Urinary bladder (tissue), 4 donors: ENCODE measurements around the gene ATP5MC3. TPM values are rescaled to one million over a fixed set of nuclear protein-coding genes. Genes with fewer than 3 reads are reported as not detected.
"Not testable (repeated sequence)": the region's sequence is repeated elsewhere in the genome, so short reads cannot be mapped to it uniquely, and the experiment has no call there.

Experiments
- DNase-seq: peaks from one replicate; pipeline ENCODE4 v3.0.0-alpha.2; 2015; ENCODE audit errors: extremely low spot score
- H3K27ac ChIP-seq: one replicate; pipeline ENCODE4 v1.5.1; 2013; ENCODE audit warnings: low read depth, mild to moderate bottlenecking, moderate library complexity
- H3K36me3 ChIP-seq: one replicate; pipeline ENCODE4 v1.6.1; 2013; ENCODE audit warnings: mild to moderate bottlenecking, moderate library complexity; ENCODE audit not compliant: insufficient read depth
- H3K4me1 ChIP-seq: one replicate; pipeline ENCODE4 v1.6.1; 2013; ENCODE audit warnings: mild to moderate bottlenecking, moderate library complexity; ENCODE audit not compliant: insufficient read depth
- H3K4me3 ChIP-seq: one replicate; pipeline ENCODE4 v1.5.1; 2013; ENCODE audit warnings: low read depth, low read length
- WGBS: extraction: QIAGEN DNeasy Blood & Tissue Kit; methylation state at CpG from one replicate; pipeline ENCODE4 v1.1.7; 2013; 5-methylcytosine and 5-hydroxymethylcytosine counted together
- polyA plus RNA-seq: library from polyadenylated mRNA; stranded (reverse); fragments of 200-250 nt; gene quantifications from one replicate; pipeline ENCODE4 v1.2.3, GENCODE V29; 2013
- total RNA-seq: library from RNA; depleted of rRNA; stranded (reverse); fragments of >200 nt; gene quantifications from one replicate; pipeline ENCODE4 v1.2.3, GENCODE V29; 2014
- donor health status: healthy with polysubstance abuse.
- donor health status: healthy.

Gene ATP5MC3
- total RNA-seq, result 69.8 TPM
- polyA plus RNA-seq, result 285 TPM

DNA sequence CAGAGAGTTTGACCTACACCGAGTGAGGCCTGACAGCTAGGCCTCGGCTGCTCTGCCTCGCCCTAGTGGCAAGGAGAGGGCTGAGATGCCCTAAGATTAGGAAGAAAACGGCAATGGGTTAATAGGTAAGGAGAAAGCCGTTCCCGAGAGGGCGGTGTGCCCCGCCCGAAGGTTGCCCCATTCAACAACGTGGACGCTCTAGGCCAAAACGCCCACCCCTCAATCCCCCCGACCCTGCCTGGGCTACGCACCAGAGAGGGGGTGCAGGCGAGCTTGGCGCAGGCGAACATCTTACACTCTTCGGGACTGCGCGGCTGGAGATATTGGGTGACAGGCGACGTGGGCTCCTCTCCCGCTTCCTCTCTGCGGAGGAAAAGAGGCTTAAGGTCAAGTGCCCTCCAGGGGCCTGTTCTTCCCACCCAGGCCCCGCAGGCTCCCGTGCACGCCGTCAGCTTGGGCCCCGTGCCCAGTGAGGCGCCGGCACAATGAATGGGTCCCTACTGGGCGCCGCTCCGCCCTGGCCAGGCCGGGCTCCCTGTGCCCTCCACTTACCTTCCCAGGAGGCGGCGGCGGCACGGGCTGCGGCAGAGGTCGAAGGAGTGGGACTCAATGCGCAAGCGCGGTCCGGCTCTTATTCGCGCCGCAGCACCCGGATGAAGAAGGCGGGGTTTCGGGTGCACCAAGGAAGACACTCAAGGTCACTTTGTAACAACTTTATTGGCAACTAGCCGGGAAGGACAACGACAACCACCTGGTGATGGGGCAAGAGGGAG, at the start of gene ATP5MC3:
ATP5MC3 (minus strand) TSS at position 607 of the 773 bp plus-strand sequence; CDS start at position 290, 317 bp downstream.
- DNase-seq, result peak; percentile 92
- Histone ChIP-seq H3K36me3 (peaks cover 5% of the 10 kb centered on the region), H3K4me1 (no peaks in the 10 kb centered on the region), H3K27ac (peak within 1 kb of the TSS; percentile 85), H3K4me3 (peak within 1 kb of the TSS; percentile 71)
- under 1% methylated on average over 53 of the region's 53 CpGs for WGBS

DNA sequence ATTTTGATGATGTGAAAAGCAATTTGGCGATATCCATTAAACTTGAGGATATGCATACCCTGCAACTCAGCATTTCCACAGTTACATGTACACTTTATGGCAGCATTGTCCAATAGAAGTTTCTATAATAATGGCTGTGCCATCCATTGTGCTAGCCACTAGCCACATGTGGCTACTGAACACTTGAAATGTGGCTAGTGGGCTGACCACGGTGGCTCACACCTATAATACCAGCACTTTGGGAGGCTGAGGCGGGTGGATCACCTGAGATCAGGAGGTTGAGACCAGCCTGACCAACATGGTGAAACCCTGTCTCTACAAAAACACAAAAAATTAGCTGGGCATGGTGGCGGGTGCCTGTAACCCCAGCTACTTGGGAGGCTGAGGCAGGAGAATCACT, 47.1 kb upstream of the ATP5MC3 start:
- H3K36me3 ChIP-seq, DNase-seq, H3K27ac ChIP-seq, H3K4me1 ChIP-seq, H3K4me3 ChIP-seq: not testable (repeated sequence)
- 82% methylated on average over 4 of the region's 4 CpGs for WGBS

DNA sequence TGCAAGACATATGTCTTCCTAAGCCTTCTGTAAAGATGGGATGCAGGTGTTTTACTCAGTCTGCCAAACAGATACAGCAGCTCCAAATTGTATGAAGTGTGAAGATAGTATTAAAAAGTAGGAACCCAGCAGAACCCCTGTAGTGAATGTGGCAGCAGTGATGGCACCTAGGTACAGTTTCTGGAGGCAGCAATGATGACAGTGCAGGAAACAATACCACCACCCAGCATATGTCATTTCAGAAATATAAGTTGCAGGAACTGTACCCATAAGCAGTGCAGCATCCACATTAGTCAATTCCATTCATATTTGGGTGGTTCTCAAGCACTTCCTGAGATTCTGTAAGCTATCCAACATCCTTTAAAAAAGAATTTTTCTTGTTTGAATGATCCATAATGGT, 46.7 kb upstream of the ATP5MC3 start:
- no peaks in the 10 kb centered on the region for H3K36me3 ChIP-seq
- H3K4me3 ChIP-seq, result no peak overlapping the region
- DNase-seq, result no peak
- no peak overlapping the region for H3K27ac ChIP-seq
- H3K4me1 ChIP-seq, result no peaks in the 10 kb centered on the region

DNA sequence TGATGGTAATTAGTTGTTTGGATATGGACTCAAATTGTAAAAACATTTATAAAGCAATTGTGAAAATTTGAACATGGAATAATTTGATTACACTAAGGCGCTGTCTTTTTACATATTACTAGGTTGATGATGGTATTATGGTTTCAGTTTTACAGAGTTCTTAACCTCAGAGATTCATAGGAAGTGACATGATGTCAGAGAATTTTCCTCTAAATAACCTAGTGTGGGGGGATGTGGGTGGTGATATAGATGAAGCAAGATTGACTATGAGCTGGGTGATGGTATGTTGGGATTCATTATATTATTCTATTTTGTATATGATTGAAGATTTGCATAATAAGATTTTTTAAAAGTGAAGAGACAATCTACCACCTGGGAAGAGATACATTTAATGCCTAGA, 45.9 kb upstream of the ATP5MC3 start:
- Histone ChIP-seq H3K27ac (no peak overlapping the region), H3K4me1 (no peaks in the 10 kb centered on the region), H3K36me3 (no peaks in the 10 kb centered on the region), H3K4me3 (no peak overlapping the region)
- WGBS, result 96% methylated on average over 1 of the region's 1 CpG
- DNase-seq, result no peak

DNA sequence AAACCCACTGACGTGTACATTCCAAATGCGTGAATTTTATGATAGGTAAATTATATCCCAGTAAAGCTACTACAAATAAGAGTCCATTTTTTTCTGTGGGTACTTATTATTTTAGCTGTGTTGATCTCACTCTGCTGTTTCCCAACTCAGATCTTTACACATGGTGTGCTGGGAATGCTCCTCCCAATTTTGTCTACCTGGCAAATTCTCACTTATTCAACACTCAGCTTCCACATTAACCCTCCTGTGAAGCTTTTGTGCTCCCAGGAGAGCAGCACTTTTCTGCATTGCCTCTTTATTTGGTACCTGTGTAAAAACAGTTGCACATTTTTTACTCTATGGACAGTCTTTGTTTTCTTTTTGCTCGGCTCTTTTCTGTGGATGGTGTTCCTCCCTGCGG, 38.6 kb upstream of the ATP5MC3 start:
- H3K4me3 ChIP-seq, result no peak overlapping the region
- H3K36me3 ChIP-seq, result no peaks in the 10 kb centered on the region
- H3K27ac ChIP-seq, result no peak overlapping the region
- H3K4me1 ChIP-seq, result no peaks in the 10 kb centered on the region
- 88% methylated on average over 4 of the region's 4 CpGs for WGBS
- DNase-seq, result no peak

DNA sequence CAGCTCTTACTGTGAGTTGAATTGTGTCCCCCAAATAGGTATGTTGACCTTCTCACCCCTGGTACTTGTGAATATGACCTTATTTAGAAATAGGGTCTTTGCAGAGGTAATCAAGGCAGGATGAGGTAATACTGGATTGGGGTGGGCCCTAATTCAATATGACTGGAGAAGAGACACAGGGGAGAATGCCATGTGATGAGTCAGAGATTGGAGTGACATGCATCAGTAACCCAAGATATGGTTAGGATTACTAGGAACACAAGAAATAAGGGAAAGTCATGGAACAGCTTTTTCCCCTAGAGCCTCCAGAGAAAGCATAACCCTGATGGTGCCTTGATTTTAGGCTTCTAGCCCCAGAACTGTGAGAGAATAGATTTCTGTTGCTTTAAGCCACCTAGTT, 37.0 kb upstream of the ATP5MC3 start:
- no peaks in the 10 kb centered on the region for H3K4me1 ChIP-seq
- no peak for DNase-seq

DNA sequence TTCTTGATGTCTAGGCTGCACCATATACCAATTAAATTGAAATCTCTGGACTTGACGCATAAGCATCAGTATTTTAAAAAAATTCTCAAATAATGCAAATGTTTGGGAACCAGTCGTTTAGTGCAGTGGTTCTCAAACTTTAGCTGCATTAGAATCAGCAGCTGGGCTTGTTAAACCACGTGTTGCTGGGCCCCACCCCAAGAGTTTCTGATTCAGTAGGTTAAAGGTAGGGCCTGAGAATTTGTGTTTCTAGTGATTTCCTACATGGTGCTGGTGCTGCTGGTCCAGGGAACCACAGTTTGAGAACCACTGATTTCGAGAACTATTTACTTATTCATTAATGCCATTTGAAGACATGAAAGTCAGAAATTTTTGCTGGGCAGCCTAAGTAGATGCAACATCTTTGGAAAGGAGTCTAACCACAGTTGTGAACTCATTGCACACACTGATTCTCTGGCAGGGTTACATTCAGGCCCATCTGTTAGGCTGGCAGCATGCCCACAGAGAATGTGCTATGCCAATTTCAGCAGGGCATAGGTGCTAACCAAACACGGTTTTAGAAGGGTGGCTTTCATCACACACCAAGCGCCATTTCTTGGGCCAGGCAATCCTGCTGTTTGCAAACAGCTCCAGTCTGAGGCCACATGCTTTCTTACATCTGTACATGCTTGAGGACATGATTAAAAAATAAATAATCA, 26.4 kb upstream of the ATP5MC3 start:
- DNase-seq, result no peak
- Histone ChIP-seq H3K4me3 (no peak overlapping the region), H3K27ac (no peak overlapping the region), H3K36me3 (no peaks in the 10 kb centered on the region), H3K4me1 (no peaks in the 10 kb centered on the region)
- WGBS, result 71% methylated on average over 6 of the region's 6 CpGs

More for the DNA sequence above, 37.0 kb upstream of the ATP5MC3 start:
- H3K36me3 ChIP-seq, result no peaks in the 10 kb centered on the region
- H3K4me3 ChIP-seq, result no peak overlapping the region
- no peak overlapping the region for H3K27ac ChIP-seq

DNA sequence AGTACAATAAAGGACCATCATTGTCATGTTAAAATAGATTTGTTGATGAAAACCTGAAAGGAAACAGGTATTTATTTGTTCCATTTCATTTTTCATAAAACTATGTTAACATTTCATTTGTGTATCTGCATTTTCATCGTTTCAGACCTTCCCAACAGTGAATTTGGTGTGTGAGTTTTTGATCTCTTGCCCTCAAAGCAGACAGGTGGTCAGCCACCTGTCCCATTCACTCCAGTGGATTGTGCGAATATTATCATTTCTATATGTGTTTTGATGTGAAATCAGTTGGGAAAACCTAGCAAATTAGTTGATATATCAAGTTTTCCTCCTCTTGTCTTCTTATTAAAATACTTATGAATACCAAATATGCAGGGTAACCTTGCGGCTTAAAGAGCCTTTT, 25.4 kb upstream of the ATP5MC3 start:
- no peak overlapping the region for H3K4me3 ChIP-seq
- DNase-seq, result no peak
- H3K36me3 ChIP-seq, result no peaks in the 10 kb centered on the region
- 91% methylated on average over 3 of the region's 3 CpGs for WGBS
- no peak overlapping the region for H3K27ac ChIP-seq
- no peaks in the 10 kb centered on the region for H3K4me1 ChIP-seq

DNA sequence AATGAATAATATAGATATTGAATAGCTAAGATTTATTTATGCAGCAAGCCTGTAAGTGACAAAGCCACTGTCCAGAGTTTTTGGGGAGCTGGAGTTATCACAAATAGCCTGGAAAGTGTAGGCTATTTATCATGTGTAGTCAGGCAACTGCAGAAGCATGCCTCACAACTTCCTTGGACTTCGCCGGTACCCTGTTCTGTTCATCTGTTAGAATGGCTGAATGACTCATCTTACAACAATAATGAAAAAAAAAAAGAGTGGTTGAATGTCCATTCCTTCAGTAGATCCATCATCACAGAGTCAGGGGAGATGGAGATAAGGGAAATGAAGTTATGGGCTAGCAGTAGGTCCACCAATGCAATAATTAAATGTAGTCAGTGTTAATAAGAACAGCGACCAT, 24.0 kb upstream of the ATP5MC3 start:
- Histone ChIP-seq H3K4me3 (no peak overlapping the region), H3K4me1 (no peaks in the 10 kb centered on the region), H3K27ac (no peak overlapping the region), H3K36me3 (no peaks in the 10 kb centered on the region)
- 86% methylated on average over 3 of the region's 3 CpGs for WGBS
- DNase-seq, result no peak

DNA sequence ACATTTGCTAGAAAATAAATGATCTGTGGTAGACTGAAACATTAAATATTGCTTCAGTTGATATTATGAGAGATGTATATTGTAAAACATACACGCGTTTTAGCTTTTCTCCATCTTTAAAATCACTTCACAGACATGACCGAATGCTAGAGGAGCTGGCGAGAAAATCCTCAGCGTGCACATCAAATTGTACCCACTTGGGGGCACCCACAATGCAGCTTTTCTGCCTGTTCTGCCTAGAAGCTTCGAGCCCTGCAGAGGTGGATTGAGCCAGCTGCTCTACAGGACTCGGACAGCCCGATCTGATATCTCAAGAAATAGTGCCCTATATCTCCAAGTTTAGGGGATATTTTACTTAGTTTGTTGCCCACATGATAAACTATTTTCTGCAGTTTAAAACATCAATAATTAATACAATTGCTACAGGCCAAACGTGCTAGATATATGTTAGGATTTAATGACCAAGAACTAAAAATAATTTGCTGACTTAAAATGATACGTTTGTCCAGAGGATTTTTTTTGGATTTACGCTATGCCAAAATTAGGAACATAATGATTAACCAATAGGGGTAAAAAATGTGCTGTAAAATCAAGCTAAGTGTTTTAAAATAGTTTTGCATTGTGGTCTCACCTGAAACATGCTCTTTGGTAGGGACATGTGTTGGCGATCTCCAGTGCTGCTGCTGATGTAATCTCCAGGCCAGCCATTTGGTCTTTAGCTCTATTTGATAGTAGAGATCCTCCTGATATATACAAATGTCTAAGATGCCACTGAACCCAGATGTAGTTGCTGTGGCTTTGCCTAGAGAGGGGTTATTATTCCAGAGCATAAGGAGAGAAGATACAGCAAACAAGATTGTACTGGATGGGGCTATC, 22.3 kb upstream of the ATP5MC3 start:
- peak; percentile 20 for DNase-seq

DNA sequence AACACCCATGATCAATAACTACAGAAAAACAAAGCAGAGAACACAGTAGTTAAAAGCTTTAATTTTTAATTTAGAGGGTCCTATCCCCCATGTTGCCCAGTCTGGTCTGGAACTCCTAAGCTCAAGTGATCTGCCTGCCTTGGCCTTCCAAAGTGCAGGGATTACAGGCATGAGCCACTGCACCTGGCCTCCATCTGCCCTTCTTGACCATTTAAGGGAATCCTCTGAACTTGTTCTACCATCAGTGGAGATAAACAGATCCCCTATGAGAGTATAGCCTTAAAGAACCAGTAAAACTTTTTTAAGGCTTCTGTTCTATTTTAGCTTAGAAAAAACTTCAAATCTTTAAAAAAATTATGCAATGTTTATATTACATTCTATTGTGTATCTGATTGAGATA, 13.5 kb upstream of the ATP5MC3 start:
- no peak for DNase-seq
- Histone ChIP-seq H3K27ac (no peak overlapping the region), H3K4me1 (no peaks in the 10 kb centered on the region), H3K4me3 (no peak overlapping the region), H3K36me3 (no peaks in the 10 kb centered on the region)

More for the DNA sequence above, 22.3 kb upstream of the ATP5MC3 start:
- WGBS, result 32% methylated on average over 12 of the region's 12 CpGs
- no peaks in the 10 kb centered on the region for H3K36me3 ChIP-seq
- no peaks in the 10 kb centered on the region for H3K4me1 ChIP-seq
- no peak overlapping the region for H3K27ac ChIP-seq
- H3K4me3 ChIP-seq, result no peak overlapping the region

DNA sequence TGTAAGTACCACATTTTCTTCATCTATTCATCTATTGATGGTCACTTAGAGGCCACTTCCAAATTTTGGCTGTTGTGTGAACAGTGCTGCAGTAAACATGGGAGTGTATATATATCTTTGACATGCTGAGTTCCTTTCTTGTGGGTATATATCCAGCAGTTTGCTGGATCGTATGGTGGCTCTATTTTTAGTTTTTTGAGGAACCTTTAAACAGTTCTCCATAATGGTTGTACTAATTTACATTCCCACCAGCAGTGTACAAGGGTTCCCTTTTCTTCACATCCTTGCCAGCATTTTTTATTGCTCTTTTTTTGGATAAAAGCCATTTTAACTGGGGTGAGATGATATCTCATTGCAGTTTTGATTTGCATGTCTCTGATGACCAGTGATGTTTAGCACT, 7.3 kb upstream of the ATP5MC3 start:
- no peak overlapping the region for H3K4me3 ChIP-seq
- WGBS, result 30% methylated on average over 1 of the region's 1 CpG
- no peaks in the 10 kb centered on the region for H3K4me1 ChIP-seq
- DNase-seq, result no peak
- no peaks in the 10 kb centered on the region for H3K36me3 ChIP-seq
- H3K27ac ChIP-seq, result no peak overlapping the region

DNA sequence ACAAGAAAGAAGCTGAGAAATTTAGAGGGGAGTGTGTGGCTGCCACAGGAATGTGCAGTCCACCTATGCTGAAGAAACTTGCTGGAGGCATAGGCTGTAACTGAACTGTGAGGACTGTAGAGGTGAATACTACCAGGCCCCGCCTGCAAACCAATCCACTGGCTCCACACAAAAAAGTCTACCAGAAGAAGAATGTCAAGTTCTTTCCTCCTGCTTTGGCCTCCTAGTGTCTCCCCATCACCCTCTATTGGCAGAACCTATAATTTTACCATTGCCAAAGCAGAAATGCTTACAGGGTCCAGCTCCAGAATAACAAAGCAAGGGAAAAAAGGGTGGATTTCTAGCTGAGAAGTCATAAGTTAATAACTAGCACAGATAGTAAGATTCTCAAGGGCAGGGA, 5.9 kb upstream of the ATP5MC3 start:
- no peaks in the 10 kb centered on the region for H3K36me3 ChIP-seq
- H3K4me1 ChIP-seq, result no peaks in the 10 kb centered on the region
- H3K27ac ChIP-seq, result no peak overlapping the region
- DNase-seq, result no peak
- WGBS, result 92% methylated on average over 1 of the region's 1 CpG
- H3K4me3 ChIP-seq, result no peak overlapping the region

DNA sequence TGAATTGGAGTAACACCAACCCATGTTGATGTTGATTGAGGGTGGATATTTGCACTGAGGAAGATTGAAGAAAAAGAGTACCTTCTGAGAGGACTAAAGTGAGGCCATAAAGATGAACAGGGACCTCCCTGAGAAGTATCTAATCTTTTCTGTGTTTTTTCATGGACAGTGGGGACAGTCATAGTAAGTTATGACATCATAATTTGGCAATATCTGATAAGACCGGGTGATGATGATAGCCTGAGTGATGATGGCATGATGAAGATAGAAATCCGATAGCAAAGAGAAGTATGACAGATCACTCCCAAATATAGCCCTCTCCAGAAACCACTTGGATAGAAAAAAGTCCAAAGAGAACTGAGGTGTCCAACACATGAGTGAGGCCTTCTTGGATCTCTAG, 2.2 kb upstream of the ATP5MC3 start:
- WGBS, result 82% methylated on average over 2 of the region's 2 CpGs
- Histone ChIP-seq H3K4me1 (no peaks in the 10 kb centered on the region), H3K27ac (no peak overlapping the region), H3K4me3 (no peak overlapping the region), H3K36me3 (peaks cover 2% of the 10 kb centered on the region)
- no peak for DNase-seq
